Measurements from ENCODE around the gene RAB28. TPM values are rescaled to one million over a fixed set of nuclear protein-coding genes. Genes with fewer than 3 reads are reported as not detected.

RAB28 gene
- total RNA-seq, 1 donor from 2014 or later, result 30.7 TPM

- peaks cover 28% of the 10 kb centered on the region for H3K36me3 Mint-ChIP-seq (ENCODE audit: low read depth)
- no peak for TF ChIP-seq CTCF (conservative IDR thresholded peaks at IDR 0.05)
- H3K9me3 Mint-ChIP-seq, result peaks cover 4% of the 10 kb centered on the region
- no peak for DNase-seq (ENCODE audit: low read depth, low spot score)
- no peaks in the 10 kb centered on the region for H3K27me3 Mint-ChIP-seq (ENCODE audit: low read depth)
- no peaks in the 10 kb centered on the region for H3K4me1 Mint-ChIP-seq
- H3K4me3 Mint-ChIP-seq, result no peak overlapping the region
- H3K27ac Mint-ChIP-seq (ENCODE audit: unreplicated experiment), result no peak overlapping the region
These were observed 128.8 kb downstream of the RAB28 start for GRCh38 chr4:13355111-13355880.

GRCh38 chr4:13349096-13349495 lies 135.0 kb downstream of the RAB28 start:
- Mint-ChIP-seq H3K27me3 (ENCODE audit: low read depth) (no peaks in the 10 kb centered on the region), H3K4me1 (peaks cover 7% of the 10 kb centered on the region), H3K4me3 (no peak overlapping the region), H3K27ac (ENCODE audit: unreplicated experiment) (no peak overlapping the region), H3K36me3 (ENCODE audit: low read depth) (peaks cover 28% of the 10 kb centered on the region), H3K9me3 (peaks cover 9% of the 10 kb centered on the region)
- no peak for DNase-seq (ENCODE audit: low read depth, low spot score)
- TF ChIP-seq CTCF (conservative IDR thresholded peaks at IDR 0.05), result no peak

- Mint-ChIP-seq H3K9me3 (peaks cover 9% of the 10 kb centered on the region), H3K4me3 (no peak overlapping the region), H3K27me3 (ENCODE audit: low read depth) (no peaks in the 10 kb centered on the region), H3K4me1 (peaks cover 7% of the 10 kb centered on the region), H3K36me3 (ENCODE audit: low read depth) (peaks cover 28% of the 10 kb centered on the region), H3K27ac (ENCODE audit: unreplicated experiment) (no peak overlapping the region)
- DNase-seq (ENCODE audit: low read depth, low spot score), result no peak
- TF ChIP-seq CTCF (conservative IDR thresholded peaks at IDR 0.05), result no peak
These were observed 135.9 kb downstream of the RAB28 start for GRCh38 chr4:13348216-13348615.

GRCh38 chr4:13347517-13348125 lies 136.5 kb downstream of the RAB28 start:
- TF ChIP-seq CTCF (conservative IDR thresholded peaks at IDR 0.05), result no peak
- H3K36me3 Mint-ChIP-seq (ENCODE audit: low read depth), result peaks cover 24% of the 10 kb centered on the region
- H3K9me3 Mint-ChIP-seq, result peaks cover 9% of the 10 kb centered on the region
- no peak overlapping the region for H3K4me3 Mint-ChIP-seq
- no peak for DNase-seq (ENCODE audit: low read depth, low spot score)
- H3K4me1 Mint-ChIP-seq, result peaks cover 7% of the 10 kb centered on the region
- no peaks in the 10 kb centered on the region for H3K27me3 Mint-ChIP-seq (ENCODE audit: low read depth)
- H3K27ac Mint-ChIP-seq (ENCODE audit: unreplicated experiment), result no peak overlapping the region

GRCh38 chr4:13344216-13344615 lies 139.9 kb downstream of the RAB28 start:
- H3K9me3 Mint-ChIP-seq, result peaks cover 6% of the 10 kb centered on the region
- no peak for DNase-seq (ENCODE audit: low read depth, low spot score)
- H3K27ac Mint-ChIP-seq (ENCODE audit: unreplicated experiment), result no peak overlapping the region
- peaks cover 11% of the 10 kb centered on the region for H3K4me1 Mint-ChIP-seq
- no peak overlapping the region for H3K4me3 Mint-ChIP-seq
- TF ChIP-seq CTCF (conservative IDR thresholded peaks at IDR 0.05), result no peak
- peaks cover 17% of the 10 kb centered on the region for H3K36me3 Mint-ChIP-seq (ENCODE audit: low read depth)
- H3K27me3 Mint-ChIP-seq (ENCODE audit: low read depth), result no peaks in the 10 kb centered on the region
